ENCODE measurements around the gene AFAP1L2. TPM values are rescaled to one million over a fixed set of nuclear protein-coding genes. Genes with fewer than 3 reads are reported as not detected.

AFAP1L2 gene
- polyA plus RNA-seq, 4 donors: 1.1 to 7.7 (median 3.3) TPM

DNA sequence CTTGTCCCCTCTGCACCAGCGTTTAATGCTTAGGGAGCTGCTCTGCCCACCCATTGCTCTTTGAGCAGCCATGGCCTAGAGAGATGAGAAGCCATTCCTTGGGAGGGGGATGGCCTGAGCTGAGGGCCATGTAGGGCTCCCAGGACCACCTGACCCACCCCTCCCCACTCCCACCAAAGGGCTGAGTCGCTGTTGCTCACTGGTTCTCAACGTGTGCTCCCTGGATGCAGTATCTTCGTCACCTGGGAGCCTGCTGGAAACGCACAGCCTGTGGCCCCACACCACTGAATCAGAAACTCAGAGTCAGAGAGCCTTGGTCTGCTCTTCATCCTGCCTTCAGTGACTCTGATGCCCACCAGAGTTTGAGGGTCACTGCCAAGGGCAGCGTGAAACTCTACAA, 128.2 kb downstream of the AFAP1L2 start:
- WGBS, 3 donors: 87 to 94% (median 90%) methylated on average over 6 of the region's 6 CpGs
- no peak overlapping the region for H3K4me3 ChIP-seq (ENCODE audit: low read depth in 1 of 3, low read length in 3 of 3)
- H3K27ac ChIP-seq (ENCODE audit: low read depth in 1 of 3, low read length in 2 of 3): no peak overlapping the region
- no peak for DNase-seq
- no peak for FAIRE-seq
- H3K4me1 ChIP-seq (ENCODE audit: control insufficient read depth in 3 of 3, insufficient read depth in 2 of 3, low read depth in 1 of 3, low read length in 2 of 3): no peaks in the 10 kb centered on the region
- no peaks in the 10 kb centered on the region for H3K9me3 ChIP-seq (ENCODE audit: control insufficient read depth in 2 of 2, insufficient read depth in 1 of 2, low read depth in 1 of 2, low read length in 1 of 2)
- no peaks in the 10 kb centered on the region for H3K27me3 ChIP-seq (ENCODE audit: control insufficient read depth in 3 of 3, insufficient read depth in 3 of 3, low read length in 3 of 3)
- peaks cover 0 to 7% (median 0%) of the 10 kb centered on the region in 3 donors for H3K36me3 ChIP-seq (ENCODE audit: control insufficient read depth in 3 of 3, insufficient read depth in 2 of 3, low read depth in 1 of 3, low read length in 3 of 3)

DNA sequence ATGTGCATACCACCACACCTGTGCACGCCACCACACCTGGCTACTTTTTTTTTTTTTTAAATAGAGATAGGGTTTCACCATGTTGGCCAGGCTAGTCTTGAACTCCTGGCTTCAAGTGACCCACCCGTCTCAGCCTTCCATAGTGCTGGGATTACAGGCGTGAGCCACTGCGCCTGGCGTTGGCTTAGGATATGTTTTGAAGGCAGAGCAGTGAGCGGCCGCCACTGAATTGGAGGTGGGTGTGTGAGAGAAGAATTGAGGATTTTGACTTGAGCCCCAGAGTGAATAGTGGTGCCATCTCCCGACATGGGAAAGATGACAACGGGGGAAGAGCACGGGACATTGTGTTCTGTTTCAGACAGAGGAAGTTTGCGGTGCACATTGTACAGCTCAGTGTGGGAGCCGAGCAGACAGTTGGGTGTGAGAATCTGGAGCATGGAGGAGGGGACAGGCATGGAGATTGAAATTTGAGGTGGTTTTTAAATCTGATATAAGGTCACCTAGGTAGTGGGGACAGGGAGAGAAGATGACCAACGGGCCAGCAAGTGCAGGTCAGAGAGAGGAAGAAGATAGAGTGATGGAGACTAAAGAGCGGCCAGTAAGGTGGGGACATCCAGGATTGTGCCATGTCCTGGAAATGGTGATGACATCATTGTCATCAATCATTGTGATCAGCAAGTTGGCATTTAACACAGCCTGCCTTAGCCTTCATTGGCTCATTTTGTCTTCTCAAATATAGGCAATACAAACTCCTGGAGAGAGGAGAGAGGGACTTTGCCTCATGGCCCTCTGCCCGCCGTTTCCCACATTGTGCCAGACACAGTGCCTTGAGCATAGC, 129.5 kb downstream of the AFAP1L2 start:
- H3K27ac ChIP-seq (ENCODE audit: low read depth in 1 of 3, low read length in 2 of 3): no peak overlapping the region
- H3K9me3 ChIP-seq (ENCODE audit: control insufficient read depth in 2 of 2, insufficient read depth in 1 of 2, low read depth in 1 of 2, low read length in 1 of 2): no peaks in the 10 kb centered on the region
- H3K4me1 ChIP-seq (ENCODE audit: control insufficient read depth in 3 of 3, insufficient read depth in 2 of 3, low read depth in 1 of 3, low read length in 2 of 3): no peaks in the 10 kb centered on the region
- FAIRE-seq (no peak), DNase-seq (no peak)
- 90 to 93% (median 92%) methylated on average over 16 of the region's 16 CpGs for WGBS, 3 donors
- peaks cover 0 to 7% (median 0%) of the 10 kb centered on the region in 3 donors for H3K36me3 ChIP-seq (ENCODE audit: control insufficient read depth in 3 of 3, insufficient read depth in 2 of 3, low read depth in 1 of 3, low read length in 3 of 3)
- no peak overlapping the region for H3K4me3 ChIP-seq (ENCODE audit: low read depth in 1 of 3, low read length in 3 of 3)
- no peaks in the 10 kb centered on the region for H3K27me3 ChIP-seq (ENCODE audit: control insufficient read depth in 3 of 3, insufficient read depth in 3 of 3, low read length in 3 of 3)

DNA sequence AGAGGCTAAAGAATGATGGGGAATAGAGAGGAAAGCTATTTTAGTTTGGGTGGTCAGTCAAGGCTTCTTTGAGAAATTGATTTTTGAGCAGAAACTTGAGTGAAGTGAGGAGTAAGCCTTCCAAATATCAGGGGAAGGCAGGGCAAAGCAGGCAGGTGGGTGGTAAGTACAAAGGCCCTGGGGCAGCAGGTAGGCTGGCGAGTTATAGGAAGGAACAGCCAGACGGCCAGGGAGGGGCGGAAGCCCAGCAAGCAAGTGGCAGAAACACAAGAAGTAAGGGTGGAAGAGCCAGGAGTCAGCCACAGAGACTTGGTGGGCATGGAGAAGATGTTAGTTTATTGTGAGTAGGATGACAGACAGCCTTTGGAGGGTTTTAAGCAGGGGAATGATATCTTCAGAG, 130.4 kb downstream of the AFAP1L2 start:
- Histone ChIP-seq H3K9me3 (ENCODE audit: control insufficient read depth in 2 of 2, insufficient read depth in 1 of 2, low read depth in 1 of 2, low read length in 1 of 2) (no peaks in the 10 kb centered on the region), H3K4me1 (ENCODE audit: control insufficient read depth in 3 of 3, insufficient read depth in 2 of 3, low read depth in 1 of 3, low read length in 2 of 3) (no peaks in the 10 kb centered on the region), H3K4me3 (ENCODE audit: low read depth in 1 of 3, low read length in 3 of 3) (no peak overlapping the region), H3K36me3 (ENCODE audit: control insufficient read depth in 3 of 3, insufficient read depth in 2 of 3, low read depth in 1 of 3, low read length in 3 of 3) (peaks cover 0 to 7% (median 0%) of the 10 kb centered on the region in 3 donors), H3K27ac (ENCODE audit: low read depth in 1 of 3, low read length in 2 of 3) (no peak overlapping the region), H3K27me3 (ENCODE audit: control insufficient read depth in 3 of 3, insufficient read depth in 3 of 3, low read length in 3 of 3) (no peaks in the 10 kb centered on the region)
- FAIRE-seq: no peak
- WGBS, 3 donors: 83 to 94% (median 92%) methylated on average over 3 of the region's 3 CpGs
- no peak for DNase-seq

DNA sequence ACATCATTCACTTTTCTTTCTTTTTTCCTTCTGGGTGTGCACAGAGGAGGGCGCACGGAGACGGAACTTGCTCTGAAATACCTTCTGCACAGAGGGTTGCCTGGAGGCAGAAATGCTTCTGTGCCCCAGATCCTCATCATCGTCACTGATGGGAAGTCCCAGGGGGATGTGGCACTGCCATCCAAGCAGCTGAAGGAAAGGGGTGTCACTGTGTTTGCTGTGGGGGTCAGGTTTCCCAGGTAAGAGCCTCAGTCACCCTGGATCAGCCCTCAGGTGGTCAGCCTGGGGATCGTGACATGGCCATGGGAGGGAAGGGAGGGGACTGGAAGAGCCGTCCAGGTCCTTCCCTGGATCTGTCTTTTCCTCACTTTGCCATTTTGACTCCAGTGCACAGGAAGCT, 131.6 kb downstream of the AFAP1L2 start:
- FAIRE-seq (no peak), DNase-seq (no peak)
- H3K4me3 ChIP-seq (ENCODE audit: low read depth in 1 of 3, low read length in 3 of 3): no peak overlapping the region
- no peaks in the 10 kb centered on the region for H3K9me3 ChIP-seq (ENCODE audit: control insufficient read depth in 2 of 2, insufficient read depth in 1 of 2, low read depth in 1 of 2, low read length in 1 of 2)
- peaks cover 0 to 3% (median 0%) of the 10 kb centered on the region in 3 donors for H3K36me3 ChIP-seq (ENCODE audit: control insufficient read depth in 3 of 3, insufficient read depth in 2 of 3, low read depth in 1 of 3, low read length in 3 of 3)
- 93 to 97% (median 94%) methylated on average over 6 of the region's 6 CpGs for WGBS, 3 donors
- no peaks in the 10 kb centered on the region for H3K27me3 ChIP-seq (ENCODE audit: control insufficient read depth in 3 of 3, insufficient read depth in 3 of 3, low read length in 3 of 3)
- no peaks in the 10 kb centered on the region for H3K4me1 ChIP-seq (ENCODE audit: control insufficient read depth in 3 of 3, insufficient read depth in 2 of 3, low read depth in 1 of 3, low read length in 2 of 3)
- no peak overlapping the region for H3K27ac ChIP-seq (ENCODE audit: low read depth in 1 of 3, low read length in 2 of 3)

DNA sequence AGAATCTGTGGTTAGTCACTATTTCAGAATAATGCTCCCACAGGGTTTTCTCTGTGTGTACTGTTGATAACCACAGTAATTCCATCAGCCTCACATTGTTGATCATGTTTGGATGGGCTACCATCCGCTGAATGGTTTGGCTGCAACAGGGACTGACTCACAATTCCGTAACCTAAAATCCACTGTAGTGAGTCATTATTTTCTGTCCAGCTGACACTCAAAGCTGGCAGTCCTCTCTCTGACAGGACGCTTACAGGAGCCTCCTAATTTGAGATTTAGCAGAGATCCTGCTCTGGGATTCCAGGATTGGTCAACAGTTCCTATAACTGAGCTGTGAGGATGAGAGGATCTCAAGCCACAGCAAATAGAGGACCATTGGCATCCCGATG, 132.5 kb downstream of the AFAP1L2 start:
- WGBS, 3 donors: 65 to 82% (median 67%) methylated on average over 4 of the region's 4 CpGs

DNA sequence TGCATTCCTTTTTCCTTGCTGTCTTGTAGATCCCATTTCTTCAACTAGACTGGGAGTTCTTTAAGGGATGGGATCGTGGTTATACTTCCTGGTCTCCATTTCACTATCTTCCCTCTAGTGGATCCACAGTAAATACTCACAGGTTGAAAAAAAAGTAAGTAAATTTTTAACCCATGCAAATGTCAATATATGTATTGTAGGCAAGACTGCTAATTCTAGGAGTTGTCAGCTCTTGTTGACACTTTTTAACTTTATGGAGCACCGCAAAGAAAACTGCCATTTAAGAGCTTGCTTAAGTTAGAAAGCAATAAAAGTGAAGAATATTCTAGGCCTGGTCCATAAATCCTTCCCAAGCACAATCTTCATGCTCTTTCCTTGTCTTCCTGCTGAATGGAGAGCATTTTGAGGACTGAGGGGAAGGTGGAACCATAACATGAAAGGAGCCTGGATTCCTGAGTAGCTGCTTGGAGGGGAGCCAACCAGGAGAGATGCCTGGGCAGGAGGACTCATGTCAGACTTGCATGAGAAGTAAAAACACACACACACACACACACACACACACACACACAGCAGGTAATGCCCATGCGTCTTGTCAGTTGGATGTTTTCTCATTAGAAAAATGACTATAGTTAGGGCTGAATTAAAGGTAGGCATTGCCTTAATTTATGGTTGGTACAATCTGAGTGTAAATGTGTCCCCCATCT, 133.1 kb downstream of the AFAP1L2 start:
- DNase-seq (peak in 1 of 2 donors; percentile 56), FAIRE-seq (no peak)
- no peaks in the 10 kb centered on the region for H3K9me3 ChIP-seq (ENCODE audit: control insufficient read depth in 2 of 2, insufficient read depth in 1 of 2, low read depth in 1 of 2, low read length in 1 of 2)
- peak overlapping the region in 1 of 3 donors; percentile 78 for H3K27ac ChIP-seq (ENCODE audit: low read depth in 1 of 3, low read length in 2 of 3)
- no peaks in the 10 kb centered on the region for H3K27me3 ChIP-seq (ENCODE audit: control insufficient read depth in 3 of 3, insufficient read depth in 3 of 3, low read length in 3 of 3)
- 47 to 70% (median 47%) methylated on average over 3 of the region's 3 CpGs for WGBS, 3 donors
- H3K36me3 ChIP-seq (ENCODE audit: control insufficient read depth in 3 of 3, insufficient read depth in 2 of 3, low read depth in 1 of 3, low read length in 3 of 3): peaks cover 0 to 3% (median 0%) of the 10 kb centered on the region in 3 donors
- H3K4me3 ChIP-seq (ENCODE audit: low read depth in 1 of 3, low read length in 3 of 3): no peak overlapping the region
- H3K4me1 ChIP-seq (ENCODE audit: control insufficient read depth in 3 of 3, insufficient read depth in 2 of 3, low read depth in 1 of 3, low read length in 2 of 3): no peaks in the 10 kb centered on the region

More for the DNA sequence above, 132.5 kb downstream of the AFAP1L2 start:
- H3K27ac ChIP-seq (ENCODE audit: low read depth in 1 of 3, low read length in 2 of 3): peak overlapping the region in 1 of 3 donors; percentile 52
- no peak overlapping the region for H3K4me3 ChIP-seq (ENCODE audit: low read depth in 1 of 3, low read length in 3 of 3)
- no peak for DNase-seq
- no peaks in the 10 kb centered on the region for H3K4me1 ChIP-seq (ENCODE audit: control insufficient read depth in 3 of 3, insufficient read depth in 2 of 3, low read depth in 1 of 3, low read length in 2 of 3)
- peaks cover 0 to 3% (median 0%) of the 10 kb centered on the region in 3 donors for H3K36me3 ChIP-seq (ENCODE audit: control insufficient read depth in 3 of 3, insufficient read depth in 2 of 3, low read depth in 1 of 3, low read length in 3 of 3)
- no peak for FAIRE-seq
- no peaks in the 10 kb centered on the region for H3K9me3 ChIP-seq (ENCODE audit: control insufficient read depth in 2 of 2, insufficient read depth in 1 of 2, low read depth in 1 of 2, low read length in 1 of 2)
- no peaks in the 10 kb centered on the region for H3K27me3 ChIP-seq (ENCODE audit: control insufficient read depth in 3 of 3, insufficient read depth in 3 of 3, low read length in 3 of 3)

DNA sequence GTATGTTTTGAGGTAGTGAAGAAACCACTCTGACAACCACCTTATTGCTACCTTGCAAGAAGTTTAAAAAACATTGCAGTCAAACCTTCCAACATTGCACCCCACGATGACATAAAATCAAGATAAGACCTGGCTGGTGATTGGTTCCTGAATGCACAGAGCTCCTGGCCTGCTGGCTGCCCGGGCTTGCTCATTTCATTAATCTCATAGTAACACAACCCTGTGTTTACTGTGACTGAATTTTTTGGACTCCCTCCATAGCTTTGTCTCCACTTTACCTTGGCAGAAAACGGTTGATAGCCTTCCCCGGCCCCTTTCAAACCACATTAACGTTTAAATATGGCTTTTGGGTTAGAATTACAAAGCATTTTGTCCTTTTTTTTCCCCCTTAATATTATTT, 137.8 kb downstream of the AFAP1L2 start:
- DNase-seq (no peak), FAIRE-seq (no peak)
- Histone ChIP-seq H3K36me3 (ENCODE audit: control insufficient read depth in 3 of 3, insufficient read depth in 2 of 3, low read depth in 1 of 3, low read length in 3 of 3) (peaks cover 0 to 6% (median 0%) of the 10 kb centered on the region in 3 donors), H3K27ac (ENCODE audit: low read depth in 1 of 3, low read length in 2 of 3) (no peak overlapping the region), H3K4me3 (ENCODE audit: low read depth in 1 of 3, low read length in 3 of 3) (no peak overlapping the region), H3K9me3 (ENCODE audit: control insufficient read depth in 2 of 2, insufficient read depth in 1 of 2, low read depth in 1 of 2, low read length in 1 of 2) (no peaks in the 10 kb centered on the region), H3K4me1 (ENCODE audit: control insufficient read depth in 3 of 3, insufficient read depth in 2 of 3, low read depth in 1 of 3, low read length in 2 of 3) (no peaks in the 10 kb centered on the region), H3K27me3 (ENCODE audit: control insufficient read depth in 3 of 3, insufficient read depth in 3 of 3, low read length in 3 of 3) (no peaks in the 10 kb centered on the region)
- WGBS, 3 donors: 13 to 46% (median 26%) methylated on average over 5 of the region's 5 CpGs

DNA sequence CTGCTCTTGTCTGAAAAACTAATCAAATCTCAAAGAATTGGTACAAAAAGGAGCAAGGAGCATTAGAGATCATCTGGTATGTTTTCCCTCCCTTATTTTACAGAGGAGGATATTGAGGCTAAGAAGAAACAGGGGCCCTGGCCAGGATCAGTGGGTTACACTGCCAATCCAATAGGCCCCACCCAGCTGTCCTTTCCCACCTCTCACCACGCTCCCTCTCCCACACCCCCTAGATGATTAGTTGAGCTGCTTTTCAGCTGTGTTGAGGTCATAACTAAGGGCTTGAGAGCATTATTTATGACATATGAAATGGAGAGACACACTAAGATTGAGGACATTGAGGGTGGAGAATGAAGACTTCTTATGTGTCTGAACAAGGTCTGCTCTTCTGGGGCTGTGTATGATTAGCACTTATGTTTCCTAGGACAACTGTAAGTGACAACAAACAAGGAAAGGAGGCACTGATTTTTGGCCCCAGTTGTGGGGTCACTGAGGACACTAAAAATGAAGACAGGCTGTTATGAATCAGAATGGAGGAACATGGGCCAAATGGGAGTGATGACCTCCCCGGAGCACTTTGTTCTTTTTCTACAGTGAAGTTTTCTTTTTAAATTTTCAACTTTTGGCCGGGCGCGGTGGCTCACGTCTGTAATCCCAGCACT, 138.8 kb downstream of the AFAP1L2 start:
- Histone ChIP-seq H3K27ac (ENCODE audit: low read depth in 1 of 3, low read length in 2 of 3) (peak overlapping the region in 1 of 3 donors; percentile 66), H3K4me1 (ENCODE audit: control insufficient read depth in 3 of 3, insufficient read depth in 2 of 3, low read depth in 1 of 3, low read length in 2 of 3) (no peaks in the 10 kb centered on the region), H3K4me3 (ENCODE audit: low read depth in 1 of 3, low read length in 3 of 3) (no peak overlapping the region), H3K27me3 (ENCODE audit: control insufficient read depth in 3 of 3, insufficient read depth in 3 of 3, low read length in 3 of 3) (no peaks in the 10 kb centered on the region), H3K36me3 (ENCODE audit: control insufficient read depth in 3 of 3, insufficient read depth in 2 of 3, low read depth in 1 of 3, low read length in 3 of 3) (peaks cover 0 to 6% (median 0%) of the 10 kb centered on the region in 3 donors), H3K9me3 (ENCODE audit: control insufficient read depth in 2 of 2, insufficient read depth in 1 of 2, low read depth in 1 of 2, low read length in 1 of 2) (no peaks in the 10 kb centered on the region)
- 62 to 95% (median 94%) methylated on average over 6 of the region's 6 CpGs for WGBS, 3 donors
- FAIRE-seq: no peak
- no peak for DNase-seq
